ENCODE data around the gene COPB1.
"Not testable (repeated sequence)": the region's sequence is repeated elsewhere in the genome, so short reads cannot be mapped to it uniquely, and the experiment has no call there.

COPB1 gene

GRCh38 chr11:14535166-14535565 is 35.6 kb upstream of the COPB1 start:
- not testable (repeated sequence) for H3K27me3 ChIP-seq (ENCODE audit: control insufficient read depth, insufficient read depth, low read length)

GRCh38 chr11:14529951-14530350 is 30.3 kb upstream of the COPB1 start:
- Histone ChIP-seq H3K36me3 (ENCODE audit: control insufficient read depth, insufficient read depth, low read length) (no peaks in the 10 kb centered on the region), H3K4me1 (ENCODE audit: control insufficient read depth, insufficient read depth, low read length) (no peaks in the 10 kb centered on the region), H3K9ac (ENCODE audit: low read length) (no peak overlapping the region)

More at GRCh38 chr11:14535166-14535565, 35.6 kb upstream of the COPB1 start:
- H3K9ac ChIP-seq (ENCODE audit: low read length); H3K27ac ChIP-seq (ENCODE audit: low read depth, low read length); H3K36me3 ChIP-seq (ENCODE audit: control insufficient read depth, insufficient read depth, low read length); H3K4me1 ChIP-seq (ENCODE audit: control insufficient read depth, insufficient read depth, low read length); H3K4me3 ChIP-seq (ENCODE audit: low read length): not testable (repeated sequence)

GRCh38 chr11:14529321-14529720 is 29.7 kb upstream of the COPB1 start:
- no peaks in the 10 kb centered on the region for H3K27me3 ChIP-seq (ENCODE audit: control insufficient read depth, insufficient read depth, low read length)

More at GRCh38 chr11:14529951-14530350, 30.3 kb upstream of the COPB1 start:
- Histone ChIP-seq H3K27me3 (ENCODE audit: control insufficient read depth, insufficient read depth, low read length) (no peaks in the 10 kb centered on the region), H3K4me3 (ENCODE audit: low read length) (no peak overlapping the region), H3K27ac (ENCODE audit: low read depth, low read length) (no peak overlapping the region)

GRCh38 chr11:14522801-14523200 is 23.2 kb upstream of the COPB1 start:
- H3K36me3 ChIP-seq (ENCODE audit: control insufficient read depth, insufficient read depth, low read length): no peaks in the 10 kb centered on the region
- no peak overlapping the region for H3K9ac ChIP-seq (ENCODE audit: low read length)
- H3K4me3 ChIP-seq (ENCODE audit: low read length): no peak overlapping the region
- H3K4me1 ChIP-seq (ENCODE audit: control insufficient read depth, insufficient read depth, low read length): peaks cover 11% of the 10 kb centered on the region
- H3K27ac ChIP-seq (ENCODE audit: low read depth, low read length): no peak overlapping the region
- no peaks in the 10 kb centered on the region for H3K27me3 ChIP-seq (ENCODE audit: control insufficient read depth, insufficient read depth, low read length)

More at GRCh38 chr11:14529321-14529720, 29.7 kb upstream of the COPB1 start:
- H3K4me1 ChIP-seq (ENCODE audit: control insufficient read depth, insufficient read depth, low read length): no peaks in the 10 kb centered on the region
- H3K36me3 ChIP-seq (ENCODE audit: control insufficient read depth, insufficient read depth, low read length): no peaks in the 10 kb centered on the region
- no peak overlapping the region for H3K4me3 ChIP-seq (ENCODE audit: low read length)
- H3K27ac ChIP-seq (ENCODE audit: low read depth, low read length): no peak overlapping the region
- H3K9ac ChIP-seq (ENCODE audit: low read length): no peak overlapping the region

DNA sequence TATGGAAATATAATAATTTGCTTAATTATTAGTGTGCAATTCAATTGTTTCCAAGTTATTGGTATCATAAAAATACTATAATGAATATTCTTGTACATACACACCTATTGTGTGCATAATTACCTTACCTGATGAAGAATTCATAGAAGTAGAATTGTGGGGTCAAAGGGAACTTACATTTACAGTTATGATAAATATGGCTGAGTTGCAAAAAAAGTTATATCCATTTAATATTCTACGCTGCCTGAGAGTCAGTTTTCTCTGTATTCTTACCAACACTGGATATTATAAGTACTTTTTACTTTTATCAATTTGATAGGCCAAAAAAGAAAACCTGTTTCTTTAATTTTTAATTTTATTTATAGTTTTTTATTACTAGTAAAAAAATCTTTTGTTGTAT is 22.6 kb upstream of the COPB1 start:
- Histone ChIP-seq H3K4me3 (ENCODE audit: low read length) (no peak overlapping the region), H3K36me3 (ENCODE audit: control insufficient read depth, insufficient read depth, low read length) (no peaks in the 10 kb centered on the region), H3K27me3 (ENCODE audit: control insufficient read depth, insufficient read depth, low read length) (no peaks in the 10 kb centered on the region), H3K9ac (ENCODE audit: low read length) (no peak overlapping the region), H3K4me1 (ENCODE audit: control insufficient read depth, insufficient read depth, low read length) (peaks cover 11% of the 10 kb centered on the region), H3K27ac (ENCODE audit: low read depth, low read length) (no peak overlapping the region)

- Histone ChIP-seq H3K36me3 (ENCODE audit: control insufficient read depth, insufficient read depth, low read length) (peaks cover 2% of the 10 kb centered on the region), H3K9ac (ENCODE audit: low read length) (peak overlapping the region; percentile 2), H3K27me3 (ENCODE audit: control insufficient read depth, insufficient read depth, low read length) (no peaks in the 10 kb centered on the region), H3K27ac (ENCODE audit: low read depth, low read length) (peak overlapping the region; percentile 89), H3K4me1 (ENCODE audit: control insufficient read depth, insufficient read depth, low read length) (peaks cover 11% of the 10 kb centered on the region), H3K4me3 (ENCODE audit: low read length) (peak overlapping the region; percentile 97)
Measured at GRCh38 chr11:14520747-14521151, 21.1 kb upstream of the COPB1 start.

DNA sequence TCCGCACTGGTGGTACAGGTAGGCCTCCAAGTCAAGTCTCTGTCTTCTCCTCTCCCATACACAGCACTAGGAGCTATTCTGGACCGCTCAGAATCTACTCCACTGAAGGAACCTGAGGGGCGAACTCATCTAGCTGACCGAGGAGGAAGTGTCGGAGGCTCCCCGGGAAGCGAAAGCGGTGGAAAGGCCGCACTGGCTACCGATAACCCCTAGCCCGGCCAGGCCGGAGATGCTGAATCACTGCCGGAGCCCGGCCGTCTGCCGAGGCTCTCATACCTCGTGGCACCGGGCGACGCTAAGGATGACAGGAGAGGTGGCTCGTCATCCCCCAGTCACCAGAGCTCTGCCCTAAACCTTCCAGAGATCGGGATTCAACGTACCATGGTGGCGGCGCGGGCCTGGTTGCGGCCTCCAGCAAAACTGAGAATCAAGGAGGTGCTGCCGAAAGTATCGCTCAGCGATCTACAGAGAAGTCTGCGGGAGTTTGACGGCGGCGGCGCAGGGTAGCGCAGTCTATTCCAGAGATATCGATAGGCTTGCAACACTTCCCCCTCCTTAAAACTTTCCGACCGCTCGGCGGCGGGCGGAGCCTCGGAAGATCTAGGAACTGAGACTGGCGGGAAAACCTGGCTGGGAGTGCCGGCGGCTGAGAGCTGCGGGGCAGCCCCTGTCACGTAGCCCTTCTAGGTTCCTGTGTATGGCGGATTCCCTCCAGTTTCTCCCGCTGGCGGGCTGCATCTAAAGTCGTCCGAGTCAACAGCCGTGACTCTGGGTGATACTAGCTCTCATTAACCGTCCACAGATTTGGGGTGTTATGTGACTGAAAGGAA is 20.5 kb upstream of the COPB1 start, which contains the start of gene PSMA1:
Gene PSMA1 (minus strand): TSS at position 470 of the 830 bp plus-strand sequence. CDS start 87 bp downstream, at position 383.
- Histone ChIP-seq H3K9ac (ENCODE audit: low read length) (peak within 1 kb of the TSS; percentile 95), H3K27ac (ENCODE audit: low read depth, low read length) (peak within 1 kb of the TSS; percentile 89), H3K4me3 (ENCODE audit: low read length) (peak within 1 kb of the TSS; percentile 97), H3K36me3 (ENCODE audit: control insufficient read depth, insufficient read depth, low read length) (peaks cover 2% of the 10 kb centered on the region), H3K27me3 (ENCODE audit: control insufficient read depth, insufficient read depth, low read length) (no peaks in the 10 kb centered on the region), H3K4me1 (ENCODE audit: control insufficient read depth, insufficient read depth, low read length) (peaks cover 11% of the 10 kb centered on the region)

DNA sequence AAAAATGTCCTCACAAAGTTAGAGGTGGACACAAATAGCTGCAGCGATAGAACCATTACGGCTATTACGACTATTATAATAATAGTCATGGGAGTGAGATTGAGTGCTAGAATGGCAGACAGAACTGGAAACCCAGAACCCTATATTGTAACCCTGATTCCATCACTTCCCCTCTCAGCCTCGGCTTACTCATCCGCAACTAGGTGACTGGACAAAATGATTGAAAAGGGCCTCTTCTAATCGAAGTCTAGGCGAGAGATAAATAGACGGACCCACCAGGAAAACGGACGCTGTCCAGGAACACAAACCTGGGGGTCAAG is 19.9 kb upstream of the COPB1 start:
- Histone ChIP-seq H3K9ac (ENCODE audit: low read length) (peak overlapping the region; percentile 95), H3K27me3 (ENCODE audit: control insufficient read depth, insufficient read depth, low read length) (no peaks in the 10 kb centered on the region), H3K4me3 (ENCODE audit: low read length) (peak overlapping the region; percentile 97), H3K27ac (ENCODE audit: low read depth, low read length) (peak overlapping the region; percentile 89), H3K4me1 (ENCODE audit: control insufficient read depth, insufficient read depth, low read length) (peaks cover 11% of the 10 kb centered on the region), H3K36me3 (ENCODE audit: control insufficient read depth, insufficient read depth, low read length) (peaks cover 6% of the 10 kb centered on the region)

DNA sequence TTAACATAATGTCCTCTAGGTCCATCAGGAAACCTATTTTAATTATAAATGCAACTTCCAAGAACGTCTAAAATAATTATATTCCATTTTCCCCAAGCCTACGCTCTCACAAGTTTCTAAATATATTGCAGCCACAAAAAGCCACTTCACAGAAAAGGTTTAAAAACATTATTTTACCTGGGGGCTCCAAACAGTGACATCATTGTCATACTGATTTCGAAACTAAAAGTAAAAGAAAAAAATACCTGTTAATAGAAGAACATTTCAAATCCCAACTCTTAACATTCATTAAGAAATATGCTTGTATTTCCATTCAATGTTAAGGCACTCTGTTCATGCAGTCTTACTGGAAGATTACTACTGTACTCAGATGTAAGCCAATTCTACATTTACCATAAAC is 19.2 kb upstream of the COPB1 start:
- Histone ChIP-seq H3K9ac (ENCODE audit: low read length) (no peak overlapping the region), H3K27me3 (ENCODE audit: control insufficient read depth, insufficient read depth, low read length) (no peaks in the 10 kb centered on the region), H3K27ac (ENCODE audit: low read depth, low read length) (no peak overlapping the region), H3K4me1 (ENCODE audit: control insufficient read depth, insufficient read depth, low read length) (peaks cover 11% of the 10 kb centered on the region), H3K4me3 (ENCODE audit: low read length) (peak overlapping the region; percentile 97), H3K36me3 (ENCODE audit: control insufficient read depth, insufficient read depth, low read length) (peaks cover 6% of the 10 kb centered on the region)

DNA sequence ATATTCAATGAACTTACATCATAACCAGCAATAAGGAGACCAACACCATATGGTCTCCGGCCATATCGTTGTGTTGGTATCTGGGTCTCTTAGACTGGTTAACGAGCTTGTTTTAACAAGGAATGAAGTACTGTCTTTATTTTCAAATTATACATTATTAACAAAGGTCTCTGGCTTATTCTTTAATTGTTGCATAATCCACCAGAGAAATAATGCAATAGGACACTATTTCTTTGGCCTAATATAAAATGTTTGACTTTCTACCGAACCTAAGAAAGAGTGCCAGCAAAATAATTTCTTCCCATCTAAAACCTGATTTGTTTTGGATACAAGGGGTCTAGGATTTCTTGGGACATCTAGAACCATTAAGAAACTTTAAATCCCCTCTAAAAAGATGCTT is 14.2 kb upstream of the COPB1 start:
- H3K27ac ChIP-seq (ENCODE audit: low read depth, low read length): no peak overlapping the region
- peaks cover 4% of the 10 kb centered on the region for H3K4me1 ChIP-seq (ENCODE audit: control insufficient read depth, insufficient read depth, low read length)
- H3K36me3 ChIP-seq (ENCODE audit: control insufficient read depth, insufficient read depth, low read length): peaks cover 12% of the 10 kb centered on the region
- H3K27me3 ChIP-seq (ENCODE audit: control insufficient read depth, insufficient read depth, low read length): no peaks in the 10 kb centered on the region
- H3K9ac ChIP-seq (ENCODE audit: low read length): no peak overlapping the region
- H3K4me3 ChIP-seq (ENCODE audit: low read length): no peak overlapping the region

- Histone ChIP-seq H3K4me3 (ENCODE audit: low read length) (no peak overlapping the region), H3K9ac (ENCODE audit: low read length) (no peak overlapping the region), H3K36me3 (ENCODE audit: control insufficient read depth, insufficient read depth, low read length) (peaks cover 15% of the 10 kb centered on the region), H3K27me3 (ENCODE audit: control insufficient read depth, insufficient read depth, low read length) (no peaks in the 10 kb centered on the region), H3K27ac (ENCODE audit: low read depth, low read length) (no peak overlapping the region), H3K4me1 (ENCODE audit: control insufficient read depth, insufficient read depth, low read length) (no peaks in the 10 kb centered on the region)
Measured at GRCh38 chr11:14506532-14506931, 6.9 kb upstream of the COPB1 start.

- Histone ChIP-seq H3K9ac (ENCODE audit: low read length) (no peak overlapping the region), H3K27me3 (ENCODE audit: control insufficient read depth, insufficient read depth, low read length) (no peaks in the 10 kb centered on the region), H3K36me3 (ENCODE audit: control insufficient read depth, insufficient read depth, low read length) (peaks cover 10% of the 10 kb centered on the region), H3K27ac (ENCODE audit: low read depth, low read length) (no peak overlapping the region), H3K4me3 (ENCODE audit: low read length) (no peak overlapping the region), H3K4me1 (ENCODE audit: control insufficient read depth, insufficient read depth, low read length) (peaks cover 8% of the 10 kb centered on the region)
Measured at GRCh38 chr11:14503023-14503422, 3.4 kb upstream of the COPB1 start.

GRCh38 chr11:14502039-14502438 is 2.4 kb upstream of the COPB1 start:
- Histone ChIP-seq H3K27ac (ENCODE audit: low read depth, low read length) (no peak overlapping the region), H3K27me3 (ENCODE audit: control insufficient read depth, insufficient read depth, low read length) (no peaks in the 10 kb centered on the region), H3K36me3 (ENCODE audit: control insufficient read depth, insufficient read depth, low read length) (peaks cover 6% of the 10 kb centered on the region), H3K4me1 (ENCODE audit: control insufficient read depth, insufficient read depth, low read length) (peaks cover 8% of the 10 kb centered on the region), H3K9ac (ENCODE audit: low read length) (no peak overlapping the region), H3K4me3 (ENCODE audit: low read length) (no peak overlapping the region)

Data from rectal smooth muscle tissue (tissue), 1 donor.